Osteoblast (primary cell): ENCODE results near the gene TBX4. TPM values are rescaled to one million over a fixed set of nuclear protein-coding genes. Genes with fewer than 3 reads are reported as not detected.

Experiments
- DNase-seq: peaks from one replicate; pipeline ENCODE4 v3.0.0; 2011; ENCODE audit warnings: low spot score, mixed read lengths; ENCODE audit not compliant: insufficient read length; ENCODE audit errors: missing footprints
- H2AFZ ChIP-seq: 2 replicates; pipeline ENCODE4 v1.6.0; 2011; ENCODE audit warnings: mild to moderate bottlenecking, low read length
- H3K27ac ChIP-seq: 2 replicates; pipeline ENCODE4 v1.5.1; 2011; ENCODE audit warnings: mild to moderate bottlenecking, low read depth, low read length, moderate library complexity
- H3K27me3 ChIP-seq: 2 replicates; pipeline ENCODE4 v1.6.0; 2012; ENCODE audit warnings: mild to moderate bottlenecking, control low read depth, inconsistent platforms, low read length, moderate library complexity; ENCODE audit not compliant: insufficient read depth
- H3K36me3 ChIP-seq: 2 replicates; pipeline ENCODE4 v1.5.1; 2011; ENCODE audit warnings: mild to moderate bottlenecking, low read length, control low read depth, moderate library complexity; ENCODE audit not compliant: insufficient read depth
- H3K4me1 ChIP-seq: 2 replicates; pipeline ENCODE4 v1.5.1; 2011; ENCODE audit warnings: mild to moderate bottlenecking, low read length, control low read depth, moderate library complexity; ENCODE audit not compliant: insufficient read depth
- H3K4me2 ChIP-seq: 2 replicates; pipeline ENCODE4 v1.6.0; 2011; ENCODE audit warnings: mild to moderate bottlenecking, low read length; ENCODE audit not compliant: insufficient read depth
- H3K4me3 ChIP-seq: fragments of 200-600 bp; sonication (generic); 3 replicates; pipeline ENCODE4 v1.5.1; 2012; ENCODE audit warnings: mild to moderate bottlenecking, low read length, inconsistent platforms; ENCODE audit not compliant: insufficient read depth
- H3K79me2 ChIP-seq: 2 replicates; pipeline ENCODE4 v1.6.0; 2012; ENCODE audit warnings: mild to moderate bottlenecking, low read length, control low read depth, inconsistent platforms; ENCODE audit not compliant: insufficient read depth
- H3K9me3 ChIP-seq: 2 replicates; pipeline ENCODE4 v1.5.1; 2011; ENCODE audit warnings: low read depth, low read length, control low read depth
- H4K20me1 ChIP-seq: 2 replicates; pipeline ENCODE4 v1.6.0; 2012; ENCODE audit warnings: mild to moderate bottlenecking, low read length, control low read depth; ENCODE audit not compliant: insufficient read depth
- CTCF ChIP-seq: IDR thresholded peaks from 2 replicates; pipeline ENCODE4 v1.5.1; 2011; ENCODE audit warnings: mild to moderate bottlenecking, low read depth, low read length, moderate library complexity; ENCODE audit errors: extremely low read depth
- total RNA-seq: library from RNA; depleted of rRNA; stranded (reverse); fragments of >200 nt; gene quantifications from 2 replicates; pipeline ENCODE4 v1.2.3, GENCODE V29; 2012

TBX4 gene
- total RNA-seq, 1 donor: not detected

GRCh38 chr17:61406971-61407911, 45.0 kb upstream of the TBX4 start:
- no peak for TF ChIP-seq CTCF
- peak; percentile 70 for DNase-seq
- Histone ChIP-seq H3K9me3 (no peaks in the 10 kb centered on the region), H2AFZ (no peak overlapping the region), H3K4me1 (peaks cover 35% of the 10 kb centered on the region), H3K4me3 (no peak overlapping the region), H3K27me3 (no peaks in the 10 kb centered on the region), H3K4me2 (no peak overlapping the region), H3K79me2 (peaks cover 65% of the 10 kb centered on the region), H4K20me1 (peaks cover 13% of the 10 kb centered on the region), H3K36me3 (peaks cover 57% of the 10 kb centered on the region), H3K27ac (peak overlapping the region; percentile 12)

GRCh38 chr17:61408151-61409041, 43.8 kb upstream of the TBX4 start:
- Histone ChIP-seq H4K20me1 (peaks cover 13% of the 10 kb centered on the region), H2AFZ (no peak overlapping the region), H3K4me1 (peaks cover 30% of the 10 kb centered on the region), H3K9me3 (no peaks in the 10 kb centered on the region), H3K27me3 (no peaks in the 10 kb centered on the region), H3K4me3 (peak overlapping the region; percentile 75), H3K79me2 (peaks cover 62% of the 10 kb centered on the region), H3K4me2 (peak overlapping the region; percentile 66), H3K27ac (peak overlapping the region; percentile 56), H3K36me3 (peaks cover 51% of the 10 kb centered on the region)
- no peak for TF ChIP-seq CTCF
- DNase-seq: peak; percentile 86

GRCh38 chr17:61409301-61410112, 42.7 kb upstream of the TBX4 start:
- peak; percentile 32 for TF ChIP-seq CTCF

More at GRCh38 chr17:61409301-61410112, 42.7 kb upstream of the TBX4 start:
- peak overlapping the region; percentile 68 for H3K27ac ChIP-seq
- H3K27me3 ChIP-seq: no peaks in the 10 kb centered on the region
- peak; percentile 99 for DNase-seq
- peak overlapping the region; percentile 84 for H3K4me3 ChIP-seq
- H3K4me2 ChIP-seq: peak overlapping the region; percentile 90
- peaks cover 28% of the 10 kb centered on the region for H3K4me1 ChIP-seq
- H4K20me1 ChIP-seq: peaks cover 8% of the 10 kb centered on the region
- peak overlapping the region; percentile 31 for H2AFZ ChIP-seq
- peaks cover 40% of the 10 kb centered on the region for H3K36me3 ChIP-seq
- no peaks in the 10 kb centered on the region for H3K9me3 ChIP-seq
- peaks cover 58% of the 10 kb centered on the region for H3K79me2 ChIP-seq
